IMR-90 (cell line): ENCODE measurements around the gene DNAJA4.

Experiments
- CEBPB ChIP-seq: IDR thresholded peaks from 2 replicates; pipeline ENCODE4 v1.6.1; 2012; ENCODE audit warnings: low read depth, low read length, improper control_type of control experiment
- CHD1 ChIP-seq: IDR thresholded peaks from 2 replicates; pipeline ENCODE4 v1.6.1; 2012; ENCODE audit warnings: low read depth, low read length, improper control_type of control experiment
- FOS ChIP-seq: fragments of 150-350 bp; IDR thresholded peaks from 2 replicates; pipeline ENCODE4 v1.6.1; 2016; ENCODE audit warnings: low read depth, low read length

DNA sequence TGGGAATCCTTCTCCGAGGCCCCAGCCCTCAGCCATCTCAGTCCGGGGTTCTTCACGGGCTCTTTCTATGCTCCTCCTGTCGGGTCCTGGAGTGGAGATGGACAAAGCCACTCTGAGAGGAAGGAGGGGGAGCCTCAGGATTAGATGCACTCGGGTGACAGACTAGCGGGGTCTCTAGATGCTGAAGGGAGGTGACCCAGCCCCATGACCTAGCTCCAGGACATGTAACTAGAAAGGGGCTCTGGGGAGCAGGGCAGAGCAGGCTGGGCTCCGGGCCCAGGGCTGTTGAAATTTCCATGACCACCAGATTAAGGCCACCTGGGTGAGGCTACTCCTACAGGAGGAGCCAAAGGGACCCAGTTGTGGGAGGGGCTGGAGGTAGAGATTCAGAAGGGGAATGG lies 49.8 kb downstream of the DNAJA4 start:
- TF ChIP-seq CHD1 = no peak
- no peak for TF ChIP-seq FOS
- no peak for TF ChIP-seq CEBPB
